Measurements from ENCODE around the gene ZNF224.

ZNF224 gene

GRCh38 chr19:44131955-44132354, 37.8 kb downstream of the ZNF224 start:
- DNase-seq (ENCODE audit: low spot score) = no peak

- peak; percentile 89 for DNase-seq (ENCODE audit: low spot score)
Observed at GRCh38 chr19:44141191-44142058, 47.3 kb downstream of the ZNF224 start, which contains the start of gene ZNF234. TSS of gene ZNF234 (plus strand) at chr19:44141554. CDS start at chr19:44144633, 3,079 bp downstream.

- DNase-seq (ENCODE audit: low spot score) = peak; percentile 14
Observed at GRCh38 chr19:44142059-44142433, 47.9 kb downstream of the ZNF224 start.

- no peak for DNase-seq (ENCODE audit: low spot score)
Observed at GRCh38 chr19:44149776-44150175, 55.6 kb downstream of the ZNF224 start.

GRCh38 chr19:44151491-44151890, 57.3 kb downstream of the ZNF224 start:
- DNase-seq (ENCODE audit: low spot score) = no peak

- no peak for DNase-seq (ENCODE audit: low spot score)
Observed at GRCh38 chr19:44156475-44156874, 62.3 kb downstream of the ZNF224 start.
